Ovary (tissue), 3 donors: ENCODE results near the gene LPIN1.

Experiments
- CTCF ChIP-seq, 3 donors: fragments of 450-650 bp in 2 of 3; fragments of 200-600 bp in 1 of 3; IDR thresholded peaks; one replicate each; pipeline versions ENCODE4 v1.5.1 to v1.8.0; 2016 to 2022; ENCODE audit warnings: antibody characterized with exemption in 3 of 3, mild to moderate bottlenecking in 1 of 3
- EP300 ChIP-seq: sonication (generic); formaldehyde crosslinking; IDR thresholded peaks from one replicate; pipeline ENCODE4 v1.6.1; 2017; ENCODE audit warnings: antibody characterized with exemption
- POLR2A ChIP-seq: fragments of 450-650 bp; IDR thresholded peaks from one replicate; pipeline ENCODE4 v1.6.1; 2017; ENCODE audit warnings: antibody characterized with exemption, mild to moderate bottlenecking, moderate library complexity
- donor health status: DM: no; HTN: no; CAD: no.

GRCh38 chr2:11696736-11697102 lies 49.7 kb upstream of the LPIN1 start:
- TF ChIP-seq CTCF (IDR thresholded peaks at IDR 0.05) (no peak), POLR2A (no peak), EP300 (no peak)
